Measurements from ENCODE around the gene UNC5CL. TPM values are rescaled to one million over a fixed set of nuclear protein-coding genes. Genes with fewer than 3 reads are reported as not detected.

UNC5CL gene
- total RNA-seq, 1 donor: not detected

DNA sequence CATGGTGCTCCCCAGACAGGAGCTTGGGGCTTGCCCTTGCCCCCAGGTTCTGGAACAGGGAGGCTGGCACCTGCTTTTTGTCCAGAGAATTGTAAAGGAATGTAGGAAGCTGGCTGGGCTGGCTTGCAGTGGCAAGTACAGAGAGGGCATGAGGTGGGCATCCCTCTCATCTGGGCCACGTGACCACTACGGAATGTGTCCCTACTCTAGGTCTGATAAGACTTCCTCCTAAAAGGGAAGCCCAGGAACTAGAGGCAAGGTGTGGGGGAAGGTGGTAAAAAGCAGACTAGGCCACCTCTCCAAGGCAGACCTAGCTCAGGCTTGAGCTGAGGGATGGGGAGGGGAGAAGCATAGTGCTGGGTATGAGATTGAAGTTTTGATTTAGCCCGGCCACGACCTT lies 38.8 kb downstream of the UNC5CL start:
- no peak overlapping the region for H2AFZ ChIP-seq (ENCODE audit: low read length)
- H3K9me3 ChIP-seq (ENCODE audit: low read depth, low read length): no peaks in the 10 kb centered on the region
- H4K20me1 ChIP-seq (ENCODE audit: insufficient read depth, low read length): no peaks in the 10 kb centered on the region
- H3K27ac ChIP-seq (ENCODE audit: low read depth, low read length): no peak overlapping the region
- TF ChIP-seq, protein P1, sequence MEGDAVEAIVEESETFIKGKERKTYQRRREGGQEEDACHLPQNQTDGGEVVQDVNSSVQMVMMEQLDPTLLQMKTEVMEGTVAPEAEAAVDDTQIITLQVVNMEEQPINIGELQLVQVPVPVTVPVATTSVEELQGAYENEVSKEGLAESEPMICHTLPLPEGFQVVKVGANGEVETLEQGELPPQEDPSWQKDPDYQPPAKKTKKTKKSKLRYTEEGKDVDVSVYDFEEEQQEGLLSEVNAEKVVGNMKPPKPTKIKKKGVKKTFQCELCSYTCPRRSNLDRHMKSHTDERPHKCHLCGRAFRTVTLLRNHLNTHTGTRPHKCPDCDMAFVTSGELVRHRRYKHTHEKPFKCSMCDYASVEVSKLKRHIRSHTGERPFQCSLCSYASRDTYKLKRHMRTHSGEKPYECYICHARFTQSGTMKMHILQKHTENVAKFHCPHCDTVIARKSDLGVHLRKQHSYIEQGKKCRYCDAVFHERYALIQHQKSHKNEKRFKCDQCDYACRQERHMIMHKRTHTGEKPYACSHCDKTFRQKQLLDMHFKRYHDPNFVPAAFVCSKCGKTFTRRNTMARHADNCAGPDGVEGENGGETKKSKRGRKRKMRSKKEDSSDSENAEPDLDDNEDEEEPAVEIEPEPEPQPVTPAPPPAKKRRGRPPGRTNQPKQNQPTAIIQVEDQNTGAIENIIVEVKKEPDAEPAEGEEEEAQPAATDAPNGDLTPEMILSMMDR (IDR thresholded peaks at IDR 0.05; ENCODE audit: extremely low read depth, low read depth, low read length): no peak
- H3K36me3 ChIP-seq (ENCODE audit: insufficient read depth, low read length): no peaks in the 10 kb centered on the region
- H3K27me3 ChIP-seq (ENCODE audit: insufficient read depth, low read length): peaks cover 12% of the 10 kb centered on the region
- no peaks in the 10 kb centered on the region for H3K4me1 ChIP-seq (ENCODE audit: insufficient read depth, low read length)
- no peaks in the 10 kb centered on the region for H3K79me2 ChIP-seq (ENCODE audit: insufficient read depth, low read length)
- H3K4me2 ChIP-seq (ENCODE audit: insufficient read depth, low read length): no peak overlapping the region
- no peak for DNase-seq (ENCODE audit: insufficient read length, low spot score, missing footprints)
- no peak overlapping the region for H3K4me3 ChIP-seq (ENCODE audit: insufficient read depth, low read length)

DNA sequence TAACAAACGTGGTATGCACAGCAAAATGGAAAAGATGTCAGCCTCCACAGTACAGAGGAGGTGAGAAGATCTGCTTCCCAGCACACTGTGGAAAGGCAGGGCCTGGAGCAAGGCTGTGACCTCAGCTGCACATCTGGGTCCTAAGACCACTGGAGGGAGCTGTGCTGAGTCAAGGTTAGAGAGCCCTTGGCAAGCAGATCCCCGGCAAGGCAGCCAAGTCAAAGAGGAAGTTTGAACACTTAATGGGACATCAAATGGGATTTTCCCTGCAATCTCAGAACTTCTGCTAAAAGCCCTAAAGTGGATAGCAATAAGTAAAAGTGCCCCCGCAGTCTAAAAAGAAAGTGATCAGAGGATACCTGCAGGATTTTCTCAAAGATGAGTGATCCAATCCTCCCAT lies 39.5 kb downstream of the UNC5CL start:
- H3K9me3 ChIP-seq (ENCODE audit: low read depth, low read length): no peaks in the 10 kb centered on the region
- DNase-seq (ENCODE audit: insufficient read length, low spot score, missing footprints): peak; percentile 35

DNA sequence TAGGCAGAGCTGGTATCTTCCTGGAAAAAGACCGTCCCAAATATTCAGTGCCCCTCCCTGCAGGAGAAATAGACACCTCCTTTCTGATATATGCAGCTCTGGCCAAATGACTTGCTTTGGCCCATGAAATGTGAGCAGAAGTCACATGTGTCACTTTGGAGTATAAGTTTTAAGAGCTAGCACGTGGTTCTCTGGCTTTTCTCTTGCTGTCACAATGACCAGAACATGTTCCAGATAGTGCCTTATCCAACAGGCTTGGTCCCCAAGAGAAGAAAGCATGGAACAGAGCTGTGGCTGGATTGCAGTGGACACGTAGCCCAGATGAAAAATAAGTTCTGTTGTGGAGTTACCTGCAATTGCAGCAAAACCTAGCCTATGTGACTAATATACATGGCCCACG lies 40.4 kb downstream of the UNC5CL start:
- Histone ChIP-seq H3K4me1 (ENCODE audit: insufficient read depth, low read length) (no peaks in the 10 kb centered on the region), H3K27ac (ENCODE audit: low read depth, low read length) (no peak overlapping the region), H3K27me3 (ENCODE audit: insufficient read depth, low read length) (peaks cover 16% of the 10 kb centered on the region), H2AFZ (ENCODE audit: low read length) (no peak overlapping the region), H3K4me2 (ENCODE audit: insufficient read depth, low read length) (no peak overlapping the region), H3K36me3 (ENCODE audit: insufficient read depth, low read length) (no peaks in the 10 kb centered on the region), H3K9me3 (ENCODE audit: low read depth, low read length) (no peaks in the 10 kb centered on the region), H3K4me3 (ENCODE audit: insufficient read depth, low read length) (no peak overlapping the region), H4K20me1 (ENCODE audit: insufficient read depth, low read length) (no peaks in the 10 kb centered on the region), H3K79me2 (ENCODE audit: insufficient read depth, low read length) (no peaks in the 10 kb centered on the region)
- no peak for DNase-seq (ENCODE audit: insufficient read length, low spot score, missing footprints)
- TF ChIP-seq, protein P1 (IDR thresholded peaks at IDR 0.05; ENCODE audit: extremely low read depth, low read depth, low read length): no peak

More for the DNA sequence above, 39.5 kb downstream of the UNC5CL start:
- H3K4me2 ChIP-seq (ENCODE audit: insufficient read depth, low read length): no peak overlapping the region
- no peak overlapping the region for H3K4me3 ChIP-seq (ENCODE audit: insufficient read depth, low read length)
- no peaks in the 10 kb centered on the region for H4K20me1 ChIP-seq (ENCODE audit: insufficient read depth, low read length)
- no peak overlapping the region for H3K27ac ChIP-seq (ENCODE audit: low read depth, low read length)
- TF ChIP-seq, protein P1 (IDR thresholded peaks at IDR 0.05; ENCODE audit: extremely low read depth, low read depth, low read length): peak; percentile 43
- peaks cover 12% of the 10 kb centered on the region for H3K27me3 ChIP-seq (ENCODE audit: insufficient read depth, low read length)
- H3K79me2 ChIP-seq (ENCODE audit: insufficient read depth, low read length): no peaks in the 10 kb centered on the region
- H3K4me1 ChIP-seq (ENCODE audit: insufficient read depth, low read length): no peaks in the 10 kb centered on the region
- no peaks in the 10 kb centered on the region for H3K36me3 ChIP-seq (ENCODE audit: insufficient read depth, low read length)
- H2AFZ ChIP-seq (ENCODE audit: low read length): no peak overlapping the region

DNA sequence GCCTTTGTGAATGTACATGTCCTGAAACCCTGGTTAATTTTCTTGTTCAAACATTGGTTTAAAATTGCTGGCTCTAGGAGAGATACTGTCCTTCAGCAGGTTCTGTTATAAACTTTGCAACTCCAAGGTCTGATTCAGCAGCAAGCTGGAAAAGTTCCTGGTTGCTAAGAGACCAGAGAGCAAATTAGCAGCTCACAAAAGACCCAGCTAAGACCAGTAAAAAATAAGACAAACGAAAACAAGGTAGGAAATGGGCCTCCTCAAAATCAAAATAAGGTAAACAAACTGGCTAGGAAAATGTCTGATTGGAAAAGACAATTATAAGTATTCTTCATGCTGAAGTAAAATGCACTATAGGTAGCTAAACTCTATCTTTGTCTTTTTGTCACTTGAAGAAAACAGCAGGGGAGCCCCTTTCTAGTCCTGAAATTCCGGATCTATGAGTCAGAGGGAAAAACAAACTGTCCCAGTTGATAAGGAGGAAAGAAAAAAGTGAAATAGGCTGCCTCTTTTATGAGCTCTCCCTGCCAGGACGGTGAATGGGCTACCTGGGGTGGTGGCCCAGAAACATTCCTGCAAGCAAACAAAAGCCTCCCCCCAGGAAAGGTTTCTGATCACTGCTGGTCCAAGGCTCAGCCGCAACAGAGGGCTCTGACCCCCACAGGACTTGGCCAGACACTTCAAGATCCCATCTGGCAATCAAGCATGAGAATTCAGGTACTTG lies 41.6 kb downstream of the UNC5CL start:
- Histone ChIP-seq H2AFZ (ENCODE audit: low read length) (no peak overlapping the region), H3K27ac (ENCODE audit: low read depth, low read length) (no peak overlapping the region), H3K4me1 (ENCODE audit: insufficient read depth, low read length) (no peaks in the 10 kb centered on the region), H3K4me3 (ENCODE audit: insufficient read depth, low read length) (no peak overlapping the region), H3K79me2 (ENCODE audit: insufficient read depth, low read length) (no peaks in the 10 kb centered on the region), H3K9me3 (ENCODE audit: low read depth, low read length) (no peaks in the 10 kb centered on the region), H3K36me3 (ENCODE audit: insufficient read depth, low read length) (no peaks in the 10 kb centered on the region), H3K27me3 (ENCODE audit: insufficient read depth, low read length) (peaks cover 16% of the 10 kb centered on the region), H3K4me2 (ENCODE audit: insufficient read depth, low read length) (no peak overlapping the region), H4K20me1 (ENCODE audit: insufficient read depth, low read length) (no peaks in the 10 kb centered on the region)
- TF ChIP-seq, protein P1 (IDR thresholded peaks at IDR 0.05; ENCODE audit: extremely low read depth, low read depth, low read length): no peak
- DNase-seq (ENCODE audit: insufficient read length, low spot score, missing footprints): no peak

Data from osteoblast (primary cell).